SK-N-SH (cell line): ENCODE results near the gene RASGRF2. TPM values are rescaled to one million over a fixed set of nuclear protein-coding genes. Genes with fewer than 3 reads are reported as not detected.

Experiments used
- CTCF ChIA-PET: fragments of 300-600, 350-600 bp; formaldehyde crosslinking; extraction: SDS; loops from one replicate; lab custom pipeline; 2021; lab: Yijun Ruan, JAX
- POLR2A ChIA-PET: fragments of 350-600 bp; sonication (Branson Sonifier 250); formaldehyde crosslinking; extraction: SDS; loops from one replicate; lab custom pipeline; 2020; ENCODE audit warnings: antibody characterized with exemption, inconsistent platforms; lab: Yijun Ruan, JAX
- DNase-seq: peaks from one replicate; pipeline ENCODE4 v3.0.0; 2012
- H2AFZ ChIP-seq: fragments of 200-600 bp; sonication (generic); 2 replicates; pipeline ENCODE4 v1.8.1; 2016; ENCODE audit warnings: antibody characterized with exemption, mild to moderate bottlenecking, low read depth
- H3F3A ChIP-seq: fragments of 200-600 bp; sonication (generic); replicated peaks from 2 replicates; pipeline ENCODE3; 2016; ENCODE audit warnings: antibody characterized with exemption, mild to moderate bottlenecking; ENCODE audit not compliant: insufficient read depth
- H3K27ac ChIP-seq, 2 experiments: fragments of 200-500 bp in 1 of 2; fragments of 200-600 bp in 1 of 2; sonication (Bioruptor generic) in 1 of 2; sonication (generic), shearing (Covaris generic) in 1 of 2; 2 replicates each; pipeline versions ENCODE4 v1.5.1 to v1.6.1; 2014 to 2016; ENCODE audit warnings: low read depth in 2 of 2, inconsistent platforms in 1 of 2, low read length in 1 of 2, mild to moderate bottlenecking in 1 of 2, mixed read lengths in 1 of 2
- H3K27me3 ChIP-seq: fragments of 200-600 bp; sonication (generic), shearing (Covaris generic); 2 replicates; pipeline ENCODE4 v1.6.1; 2016; ENCODE audit warnings: mixed run types; ENCODE audit not compliant: insufficient read depth
- H3K36me3 ChIP-seq, 2 experiments: fragments of 200-500 bp in 1 of 2; fragments of 200-600 bp in 1 of 2; sonication (Bioruptor generic) in 1 of 2; sonication (generic) in 1 of 2; replicated peaks in 1 of 2; 2 replicates each; pipeline versions ENCODE3 to v1.5.1; 2014 to 2016; ENCODE audit warnings: low read length in 1 of 2, mild to moderate bottlenecking in 1 of 2; ENCODE audit not compliant: insufficient read depth in 2 of 2, control insufficient read depth in 1 of 2
- H3K4me1 ChIP-seq, 2 experiments: fragments of 200-500 bp in 1 of 2; fragments of 200-600 bp in 1 of 2; sonication (Bioruptor generic) in 1 of 2; sonication (generic), shearing (Covaris generic) in 1 of 2; 2 replicates each; pipeline versions ENCODE4 v1.5.1 to v1.6.1; 2014 to 2016; ENCODE audit warnings: low read depth in 1 of 2, low read length in 1 of 2, mixed run types in 1 of 2; ENCODE audit not compliant: insufficient read depth in 2 of 2, control insufficient read depth in 1 of 2
- H3K4me2 ChIP-seq: fragments of 200-600 bp; sonication (generic), shearing (Covaris generic); 2 replicates; pipeline ENCODE4 v1.6.1; 2017; ENCODE audit warnings: mixed run types
- H3K4me3 ChIP-seq, 2 experiments: fragments of 200-500 bp in 1 of 2; fragments of 200-600 bp in 1 of 2; sonication (Bioruptor generic) in 1 of 2; sonication (generic), shearing (Covaris generic) in 1 of 2; 2 replicates each; pipeline versions ENCODE4 v1.5.1 to v1.8.1; 2014 to 2016; ENCODE audit warnings: low read depth in 2 of 2, inconsistent platforms in 1 of 2, low read length in 1 of 2, mild to moderate bottlenecking in 1 of 2, mixed read lengths in 1 of 2, moderate library complexity in 1 of 2
- H3K79me2 ChIP-seq: fragments of 200-600 bp; sonication (generic); 2 replicates; pipeline ENCODE4 v1.8.1; 2017; ENCODE audit warnings: mild to moderate bottlenecking; ENCODE audit not compliant: insufficient read depth
- H3K9ac ChIP-seq: fragments of 200-600 bp; sonication (generic); 2 replicates; pipeline ENCODE4 v1.6.1; 2017; ENCODE audit warnings: mixed run types
- H3K9me2 ChIP-seq: fragments of 200-600 bp; sonication (generic); 2 replicates; pipeline ENCODE4 v1.6.1; 2017; ENCODE audit warnings: mixed run types
- H3K9me3 ChIP-seq: fragments of 200-600 bp; sonication (generic); 2 replicates; pipeline ENCODE4 v1.6.1; 2017; ENCODE audit warnings: mixed run types, mild to moderate bottlenecking, moderate library complexity
- H4K20me1 ChIP-seq: fragments of 200-600 bp; sonication (generic); 2 replicates; pipeline ENCODE4 v1.6.1; 2017; ENCODE audit warnings: mild to moderate bottlenecking, mixed run types; ENCODE audit not compliant: insufficient read depth
- CHD2 ChIP-seq: fragments of 150-350 bp; IDR thresholded peaks from 2 replicates; pipeline ENCODE4 v1.6.1; 2018; ENCODE audit warnings: low read length; ENCODE audit not compliant: partially characterized antibody
- CTCF ChIP-seq: fragments of 200-600 bp; sonication (generic); IDR thresholded peaks from 2 replicates; pipeline ENCODE4 v1.6.1; 2017; ENCODE audit warnings: antibody characterized with exemption, mild to moderate bottlenecking, moderate library complexity
- EZH2phosphoT487 ChIP-seq: fragments of 200-600 bp; sonication (generic); IDR thresholded peaks from 2 replicates; pipeline ENCODE4 v1.6.1; 2017; ENCODE audit warnings: low read depth, mixed run types, mild to moderate bottlenecking, antibody characterized with exemption, moderate library complexity, borderline replicate concordance
- FOSL2 ChIP-seq: IDR thresholded peaks from 2 replicates; pipeline ENCODE4 v1.4.0; 2012; ENCODE audit warnings: low read depth, mild to moderate bottlenecking, moderate library complexity, borderline replicate concordance
- FOXJ3 ChIP-seq: sonication (generic); formaldehyde crosslinking; IDR thresholded peaks from 2 replicates; pipeline ENCODE4 v1.5.1; 2020; ENCODE audit warnings: mild to moderate bottlenecking, missing genetic modification reagents
- FOXM1 ChIP-seq: IDR thresholded peaks from 2 replicates; pipeline ENCODE4 v1.4.0; 2012; ENCODE audit warnings: low read depth, mild to moderate bottlenecking
- GATA2 ChIP-seq: sonication (generic); formaldehyde crosslinking; IDR thresholded peaks from 2 replicates; pipeline ENCODE4 v1.5.0; 2020; ENCODE audit warnings: mild to moderate bottlenecking, missing genetic modification reagents
- MEF2A ChIP-seq: IDR thresholded peaks from 2 replicates; pipeline ENCODE4 v1.4.0; 2012; ENCODE audit warnings: low read depth, borderline replicate concordance
- NRF1 ChIP-seq: IDR thresholded peaks from 2 replicates; pipeline ENCODE4 v1.6.1; 2012; ENCODE audit warnings: low read depth, mild to moderate bottlenecking, low read length
- POLR2AphosphoS5 ChIP-seq: IDR thresholded peaks from 2 replicates; pipeline ENCODE4 v1.6.1; 2012; ENCODE audit warnings: low read depth, low read length
- RCOR1 ChIP-seq: fragments of 150-350 bp; IDR thresholded peaks from 2 replicates; pipeline ENCODE4 v1.6.1; 2017; ENCODE audit warnings: antibody characterized with exemption, low read length
- RFX5 ChIP-seq: IDR thresholded peaks from 2 replicates; pipeline ENCODE4 v1.6.1; 2012; ENCODE audit warnings: mild to moderate bottlenecking, improper control_type of control experiment, low read length
- RXRA ChIP-seq: IDR thresholded peaks from 2 replicates; pipeline ENCODE4 v1.4.0; 2012; ENCODE audit warnings: low read depth, mild to moderate bottlenecking, borderline replicate concordance
- SIN3A ChIP-seq: IDR thresholded peaks from 2 replicates; pipeline ENCODE4 v1.6.1; 2012; ENCODE audit warnings: low read depth, mild to moderate bottlenecking, low read length, moderate library complexity, borderline replicate concordance
- TAF1 ChIP-seq: IDR thresholded peaks from 2 replicates; pipeline ENCODE4 v1.6.1; 2012; ENCODE audit warnings: low read depth, mild to moderate bottlenecking, low read length, moderate library complexity, borderline replicate concordance
- TCF12 ChIP-seq: IDR thresholded peaks from 2 replicates; pipeline ENCODE4 v1.4.0; 2012
- TEAD4 ChIP-seq: IDR thresholded peaks from 2 replicates; pipeline ENCODE4 v1.4.0; 2012; ENCODE audit warnings: mild to moderate bottlenecking, borderline replicate concordance; ENCODE audit not compliant: insufficient read depth
- USF1 ChIP-seq: IDR thresholded peaks from 2 replicates; pipeline ENCODE4 v1.4.0; 2012; ENCODE audit warnings: low read depth, borderline replicate concordance
- YY1 ChIP-seq: IDR thresholded peaks from 2 replicates; pipeline ENCODE4 v1.4.0; 2012; ENCODE audit warnings: low read depth, mild to moderate bottlenecking
- ZBTB33 ChIP-seq: IDR thresholded peaks from 2 replicates; pipeline ENCODE4 v1.4.0; 2012; ENCODE audit warnings: low read depth, borderline replicate concordance
- WGBS: methylation state at CpG from one replicate; pipeline ENCODE4 v1.1.6; 2017; ENCODE audit warnings: low lambda C conversion rate; 5-methylcytosine and 5-hydroxymethylcytosine counted together
- polyA plus RNA-seq, 3 experiments: library from polyadenylated mRNA; depleted of rRNA; stranded (reverse); fragments of >200 nt; gene quantifications; 2 replicates each; pipeline ENCODE4 v1.2.3, GENCODE V29; 2012

RASGRF2 gene
- polyA plus RNA-seq, 1 of the 3 experiments (the other 2 are of a cell fraction) = under 0.01 TPM

- H3K79me2 ChIP-seq = no peaks in the 10 kb centered on the region
- POLR2A ChIA-PET = no interaction called here
- H3K4me1 ChIP-seq = peaks cover 0 to 9% of the 10 kb centered on the region in 2 experiments; a peak in 3 of 4 replicates
- WGBS = 91% methylated on average over 8 of the region's 8 CpGs
- CTCF ChIA-PET = no interaction called here
- H3K9me2 ChIP-seq = no peaks in the 10 kb centered on the region
- TF ChIP-seq CTCF (no peak), CHD2 (no peak), POLR2AphosphoS5 (no peak), TAF1 (no peak), RFX5 (no peak), YY1 (no peak), SIN3A (no peak), FOSL2 (no peak), RXRA (no peak)
- TF ChIP-seq, all 33 proteins: peak for 0
- DNase-seq = no peak
- Histone ChIP-seq H3K4me3 (no peak overlapping the region), H3F3A (peaks cover 2% of the 10 kb centered on the region), H3K27ac (no peak overlapping the region), H4K20me1 (no peaks in the 10 kb centered on the region), H2AFZ (no peak overlapping the region), H3K4me2 (no peak overlapping the region), H3K27me3 (peaks cover 18% of the 10 kb centered on the region; the same call in 1 of the 2 replicates), H3K9ac (no peak overlapping the region), H3K36me3 (no peaks in the 10 kb centered on the region), H3K9me3 (no peaks in the 10 kb centered on the region)
Measured at GRCh38 chr5:80959138-80959537, 1.0 kb upstream of the RASGRF2 start.

- no peaks in the 10 kb centered on the region for H3K9me3 ChIP-seq
- peak overlapping the region in 1 of 2 experiments; percentile 49; a peak in 2 of 4 replicates for H3K4me3 ChIP-seq
- 47% methylated on average over 17 of the region's 84 CpGs for WGBS
- peak; percentile 83 for DNase-seq
- CTCF ChIA-PET = interaction anchor here (0.9 to 1.4 kb wide), 4 partner anchors 25 to 274 kb away, joined by 3 to 4 read pairs (median 3); no protein-coding TSS in a partner anchor
- no peak overlapping the region for H3K9ac ChIP-seq
- H2AFZ ChIP-seq = no peak overlapping the region
- H4K20me1 ChIP-seq = no peaks in the 10 kb centered on the region
- no peak overlapping the region for H3K27ac ChIP-seq
- no peak for TF ChIP-seq CTCF
- TF ChIP-seq GATA2 = no peak
- no peak for TF ChIP-seq FOXM1
- no peak for TF ChIP-seq POLR2AphosphoS5
- TF ChIP-seq EZH2phosphoT487 = no peak
- no peak for TF ChIP-seq TCF12
- no peak for TF ChIP-seq MEF2A
- no peak for TF ChIP-seq RCOR1
- no peak for TF ChIP-seq USF1
- no peak for TF ChIP-seq ZBTB33
- no peak for TF ChIP-seq NRF1
- TF ChIP-seq FOXJ3 (CRISPR knock-in tag) = no peak
- TF ChIP-seq TEAD4 = no peak
- POLR2A ChIA-PET = no interaction called here
- H3K4me2 ChIP-seq = no peak overlapping the region
- H3K36me3 ChIP-seq = no peaks in the 10 kb centered on the region
- H3F3A ChIP-seq = peaks cover 2% of the 10 kb centered on the region
- H3K79me2 ChIP-seq = no peaks in the 10 kb centered on the region
- H3K9me2 ChIP-seq = no peaks in the 10 kb centered on the region
- H3K27me3 ChIP-seq = peaks cover 18% of the 10 kb centered on the region; the same call in 1 of the 2 replicates
- H3K4me1 ChIP-seq = peaks cover 0 to 10% of the 10 kb centered on the region in 2 experiments; a peak in 3 of 4 replicates
Measured at GRCh38 chr5:80960531-80961375, 590 bp downstream of the RASGRF2 start.
